Activated CD4-positive, alpha-beta memory T cell treated with anti-CD3 and anti-CD28 coated beads, Interleukin-2, amount 10 ng/mL, durations not matched to agents 7 days and 5 days (primary cell): ENCODE results near the gene KCNMA1. TPM values are rescaled to one million over a fixed set of nuclear protein-coding genes. Genes with fewer than 3 reads are reported as not detected.

Experiments used
- CTCF ChIA-PET: fragments of 350-600 bp; sonication (Branson Sonifier 250); formaldehyde crosslinking; loops from one replicate; lab custom pipeline; 2021; ENCODE audit warnings: antibody characterized with exemption, inconsistent platforms; lab: Charles Lee
- POLR2A ChIA-PET: fragments of 350-600 bp; sonication (Branson Sonifier 250); formaldehyde crosslinking; loops from one replicate; lab custom pipeline; 2021; ENCODE audit warnings: antibody characterized with exemption; lab: Charles Lee
- DNase-seq: peaks from one replicate; pipeline ENCODE4 v3.0.0-alpha.2; 2020
- H3K27ac Mint-ChIP-seq: one replicate; pipeline ENCODE4 v1.8.0; 2021; ENCODE audit warnings: mild to moderate bottlenecking, mixed read lengths
- H3K27me3 Mint-ChIP-seq: one replicate; pipeline ENCODE4 v1.8.0; 2021; ENCODE audit warnings: mixed read lengths
- H3K36me3 Mint-ChIP-seq: one replicate; pipeline ENCODE4 v1.8.0; 2021; ENCODE audit warnings: low read depth, mixed read lengths
- H3K4me1 Mint-ChIP-seq: one replicate; pipeline ENCODE4 v1.8.0; 2021; ENCODE audit warnings: mixed read lengths
- H3K4me3 Mint-ChIP-seq: one replicate; pipeline ENCODE4 v1.8.0; 2021; ENCODE audit warnings: mild to moderate bottlenecking, mixed read lengths
- H3K9me3 Mint-ChIP-seq: one replicate; pipeline ENCODE4 v1.8.0; 2021; ENCODE audit warnings: mixed read lengths
- total RNA-seq, 2 experiments: library from RNA; stranded (reverse); gene quantifications; one replicate each; pipeline ENCODE4 v1.2.3, GENCODE V29; 2021

Gene KCNMA1
- total RNA-seq, 2 experiments from 2014 or later = 0.25 to 0.38 TPM

- Mint-ChIP-seq H3K36me3 (no peaks in the 10 kb centered on the region), H3K4me3 (no peak overlapping the region), H3K4me1 (no peaks in the 10 kb centered on the region)
These were observed 559 bp downstream of the KCNMA1 start for GRCh38 chr10:77636967-77637531.

DNA sequence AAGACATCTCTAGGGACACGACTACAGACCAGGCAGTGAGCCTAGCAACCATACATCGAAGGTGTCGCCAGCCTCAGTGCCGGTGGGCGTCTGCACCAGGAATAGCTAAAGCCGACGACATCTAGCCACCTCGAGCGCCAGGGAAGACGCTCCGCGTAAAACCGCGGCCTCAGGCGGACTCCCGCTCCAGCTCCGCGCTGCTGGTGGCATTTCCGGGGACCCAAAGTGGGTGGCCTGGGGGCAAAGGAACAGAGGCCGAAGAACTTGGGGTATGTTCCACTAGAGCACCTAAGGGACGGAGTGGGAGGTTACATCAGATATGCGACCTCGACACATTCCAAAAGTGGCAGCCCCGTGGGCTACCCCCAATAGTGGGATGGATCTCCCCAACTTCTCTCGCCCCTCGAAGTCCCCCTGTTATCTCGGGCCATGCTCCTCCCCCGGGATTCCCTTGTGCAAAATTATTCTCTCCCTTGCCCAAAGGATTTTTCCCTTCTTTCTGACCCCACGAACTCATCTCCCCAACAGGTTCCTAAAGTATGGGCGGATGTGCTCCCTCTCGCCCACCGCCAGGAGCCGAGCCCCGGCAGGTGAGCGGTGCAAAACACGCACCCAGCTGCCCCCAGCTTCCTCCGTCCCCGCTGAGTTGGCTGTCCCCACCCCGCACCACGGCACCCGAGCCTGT lies 1.2 kb downstream of the KCNMA1 start:
- H3K27me3 Mint-ChIP-seq = peaks cover 66% of the 10 kb centered on the region
- no peak overlapping the region for H3K4me3 Mint-ChIP-seq
- POLR2A ChIA-PET = no interaction called here
- no peaks in the 10 kb centered on the region for H3K4me1 Mint-ChIP-seq
- CTCF ChIA-PET = no interaction called here
- H3K9me3 Mint-ChIP-seq = no peaks in the 10 kb centered on the region
- no peaks in the 10 kb centered on the region for H3K36me3 Mint-ChIP-seq
- no peak for DNase-seq
- H3K27ac Mint-ChIP-seq = no peak overlapping the region

More at GRCh38 chr10:77636967-77637531, 559 bp downstream of the KCNMA1 start:
- no peak for DNase-seq
- Mint-ChIP-seq H3K27ac (no peak overlapping the region), H3K27me3 (peaks cover 70% of the 10 kb centered on the region), H3K9me3 (no peaks in the 10 kb centered on the region)
- CTCF ChIA-PET = no interaction called here
- POLR2A ChIA-PET = no interaction called here

DNA sequence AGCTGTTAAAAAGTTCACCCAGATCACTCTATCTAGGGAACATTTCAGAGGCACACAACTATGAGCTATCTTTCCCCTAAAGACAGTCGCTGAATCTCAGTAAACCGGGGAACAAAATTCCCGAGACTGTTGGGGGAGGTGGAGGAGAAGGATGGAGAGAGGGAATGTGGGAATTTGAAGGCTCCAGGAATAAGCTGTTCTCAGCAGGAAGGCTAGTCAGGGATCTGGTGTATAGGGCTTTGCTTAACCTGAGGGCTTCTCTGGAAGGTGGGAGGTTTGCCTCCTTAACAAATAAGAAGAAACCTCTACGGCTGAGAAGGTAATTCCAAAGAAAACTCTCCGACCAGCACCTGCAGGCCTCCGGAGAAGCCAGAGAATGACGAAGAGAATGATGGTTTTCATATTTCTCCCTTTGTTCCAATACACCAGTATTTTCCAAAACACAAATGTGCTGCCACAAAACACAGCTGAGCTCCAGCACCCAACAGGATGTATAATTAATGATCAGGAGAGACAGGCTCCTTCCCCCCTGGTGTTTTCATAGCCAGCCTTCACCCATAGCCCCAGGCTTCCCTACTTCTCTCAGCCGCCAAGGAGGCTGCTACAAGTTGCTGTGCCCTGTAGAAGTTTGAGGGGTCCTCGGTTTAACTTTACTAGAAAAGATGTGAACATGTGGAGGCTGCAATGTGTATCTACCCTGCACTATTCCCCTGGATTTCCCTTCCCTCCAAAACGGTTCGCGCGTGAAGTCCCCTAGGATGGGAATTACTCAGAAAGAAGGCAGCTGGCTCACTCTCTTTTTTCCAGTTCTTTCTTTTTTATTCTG lies 2.0 kb downstream of the KCNMA1 start:
- H3K27me3 Mint-ChIP-seq = peaks cover 58% of the 10 kb centered on the region
- CTCF ChIA-PET = no interaction called here
- H3K36me3 Mint-ChIP-seq = no peaks in the 10 kb centered on the region
- H3K4me1 Mint-ChIP-seq = no peaks in the 10 kb centered on the region
- no peak for DNase-seq
- H3K4me3 Mint-ChIP-seq = no peak overlapping the region
- no peak overlapping the region for H3K27ac Mint-ChIP-seq
- POLR2A ChIA-PET = no interaction called here
- H3K9me3 Mint-ChIP-seq = no peaks in the 10 kb centered on the region

- H3K4me3 Mint-ChIP-seq = no peak overlapping the region
- no peaks in the 10 kb centered on the region for H3K36me3 Mint-ChIP-seq
- DNase-seq = no peak
- POLR2A ChIA-PET = no interaction called here
- no peaks in the 10 kb centered on the region for H3K9me3 Mint-ChIP-seq
- no peak overlapping the region for H3K27ac Mint-ChIP-seq
- no peaks in the 10 kb centered on the region for H3K4me1 Mint-ChIP-seq
- peaks cover 51% of the 10 kb centered on the region for H3K27me3 Mint-ChIP-seq
- CTCF ChIA-PET = interaction anchor here (0.8 kb wide), 1 partner anchor 460 kb away, joined by 3 read pairs; no protein-coding TSS in a partner anchor
These were observed 2.7 kb downstream of the KCNMA1 start for GRCh38 chr10:77634939-77635338.

- CTCF ChIA-PET = interaction anchor here (0.8 kb wide), 1 partner anchor 10 kb away, joined by 3 read pairs; no protein-coding TSS in a partner anchor
- H3K27me3 Mint-ChIP-seq = peaks cover 39% of the 10 kb centered on the region
- no peaks in the 10 kb centered on the region for H3K9me3 Mint-ChIP-seq
- no peak overlapping the region for H3K27ac Mint-ChIP-seq
- no peaks in the 10 kb centered on the region for H3K36me3 Mint-ChIP-seq
- H3K4me3 Mint-ChIP-seq = no peak overlapping the region
- H3K4me1 Mint-ChIP-seq = no peaks in the 10 kb centered on the region
- no peak for DNase-seq
- POLR2A ChIA-PET = no interaction called here
These were observed 4.2 kb downstream of the KCNMA1 start for GRCh38 chr10:77633376-77633775.

GRCh38 chr10:77631241-77631640 lies 6.4 kb downstream of the KCNMA1 start:
- ChIA-PET POLR2A (no interaction called here), CTCF (no interaction called here)
- no peaks in the 10 kb centered on the region for H3K9me3 Mint-ChIP-seq
- no peaks in the 10 kb centered on the region for H3K36me3 Mint-ChIP-seq
- no peak for DNase-seq
- H3K27me3 Mint-ChIP-seq = peaks cover 27% of the 10 kb centered on the region
- no peak overlapping the region for H3K4me3 Mint-ChIP-seq
- H3K27ac Mint-ChIP-seq = no peak overlapping the region
- H3K4me1 Mint-ChIP-seq = no peaks in the 10 kb centered on the region

DNA sequence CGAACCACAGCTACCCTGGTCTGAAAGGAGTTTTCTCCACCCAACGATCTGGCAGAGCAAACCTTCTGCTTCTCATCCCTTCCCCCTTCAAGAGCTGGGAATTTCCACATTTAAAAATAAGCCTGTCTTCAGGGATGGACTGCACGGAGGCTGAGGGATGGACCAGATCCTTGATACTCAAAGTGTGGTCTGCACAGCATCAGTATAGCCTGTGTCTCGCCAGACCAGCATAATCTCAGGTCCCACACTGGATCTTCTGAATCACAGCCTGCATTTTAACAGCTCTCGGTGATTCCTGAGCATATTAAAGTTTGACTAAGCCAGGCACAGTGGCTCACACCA lies 7.1 kb downstream of the KCNMA1 start:
- H3K4me3 Mint-ChIP-seq = no peak overlapping the region
- no peak overlapping the region for H3K27ac Mint-ChIP-seq
- no peaks in the 10 kb centered on the region for H3K4me1 Mint-ChIP-seq
- no peaks in the 10 kb centered on the region for H3K9me3 Mint-ChIP-seq
- DNase-seq = no peak
- H3K36me3 Mint-ChIP-seq = no peaks in the 10 kb centered on the region
- ChIA-PET POLR2A (no interaction called here), CTCF (interaction anchor here (1.4 kb wide), 1 partner anchor 11 kb away, joined by 4 read pairs; no protein-coding TSS in a partner anchor)
- H3K27me3 Mint-ChIP-seq = peaks cover 20% of the 10 kb centered on the region

DNA sequence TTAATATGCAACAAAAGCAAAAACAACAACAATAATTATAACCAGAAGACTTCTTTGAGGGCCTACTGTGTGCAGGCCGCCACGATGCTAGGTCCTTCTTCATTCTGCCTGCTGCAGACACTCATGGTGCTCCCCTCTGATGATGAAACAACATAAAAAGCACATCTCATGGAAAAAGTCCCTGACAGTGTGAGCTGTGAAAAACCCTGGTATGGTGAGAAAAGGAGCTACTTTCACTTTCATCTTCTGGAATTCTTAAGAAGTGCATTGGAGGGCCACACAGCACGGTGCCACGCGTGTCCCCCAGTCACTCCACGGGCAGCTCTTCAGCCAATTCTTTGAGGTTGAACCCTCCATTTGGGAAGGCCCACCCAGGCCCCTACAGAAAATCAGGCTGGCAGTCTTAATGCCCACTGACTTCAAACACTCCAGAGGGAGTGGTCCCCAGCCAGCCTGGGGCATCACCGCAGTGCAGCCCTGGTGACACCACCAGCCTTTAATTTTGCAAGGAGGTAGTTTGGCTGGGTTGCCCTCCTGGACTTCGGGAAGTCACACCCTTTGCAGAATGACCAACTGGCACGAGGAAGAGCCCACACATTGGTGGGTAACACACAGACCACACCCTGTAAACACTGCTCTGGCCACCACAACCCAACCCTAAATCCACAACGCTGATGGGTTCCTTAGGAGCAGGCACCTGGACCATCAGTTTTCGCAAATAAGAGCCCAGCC lies 7.7 kb downstream of the KCNMA1 start:
- ChIA-PET CTCF (interaction anchor here (1.4 kb wide), 1 partner anchor 11 kb away, joined by 4 read pairs; no protein-coding TSS in a partner anchor), POLR2A (no interaction called here)
- Mint-ChIP-seq H3K4me1 (no peaks in the 10 kb centered on the region), H3K4me3 (no peak overlapping the region), H3K36me3 (no peaks in the 10 kb centered on the region), H3K9me3 (no peaks in the 10 kb centered on the region), H3K27ac (no peak overlapping the region), H3K27me3 (peaks cover 16% of the 10 kb centered on the region)
- DNase-seq = no peak

DNA sequence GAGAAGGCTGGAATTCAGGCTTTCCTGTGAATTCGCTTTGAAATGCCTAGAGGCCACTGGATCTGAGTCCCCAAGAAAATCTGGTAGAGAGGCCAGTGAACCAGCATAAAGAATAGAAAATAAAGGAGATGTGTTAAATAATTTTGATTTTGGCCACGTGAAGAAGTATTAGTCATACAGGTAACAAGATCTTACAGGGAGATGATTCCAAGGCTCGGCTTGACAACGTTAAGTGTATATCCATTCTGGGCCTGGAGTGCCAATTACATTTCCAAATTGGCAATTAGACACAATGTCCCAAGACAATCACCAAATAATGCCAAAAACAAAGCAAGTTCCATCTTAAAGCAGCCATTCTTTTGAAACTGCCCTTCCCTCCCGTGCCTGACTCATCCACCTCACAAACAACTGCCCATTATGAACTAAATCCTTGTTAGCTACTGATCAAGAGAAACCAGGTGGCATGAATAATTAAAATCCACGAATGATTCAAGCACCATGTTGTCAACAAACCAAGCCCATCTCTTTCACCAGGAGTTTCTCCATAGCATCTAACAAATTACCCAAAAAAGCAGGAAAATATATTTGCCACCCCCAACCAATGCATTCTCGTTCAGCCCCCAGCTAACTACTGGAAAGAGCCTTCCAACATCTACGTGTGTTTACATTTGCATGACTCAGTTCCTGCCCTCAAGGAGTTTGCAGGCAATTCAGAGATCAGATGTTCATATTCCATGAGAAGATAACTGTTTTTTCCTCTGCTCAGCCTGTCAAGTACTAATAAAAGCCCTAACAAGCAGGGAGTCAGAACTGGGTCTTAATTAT lies 8.5 kb downstream of the KCNMA1 start:
- Mint-ChIP-seq H3K4me1 (no peaks in the 10 kb centered on the region), H3K9me3 (no peaks in the 10 kb centered on the region), H3K36me3 (no peaks in the 10 kb centered on the region), H3K4me3 (no peak overlapping the region), H3K27ac (no peak overlapping the region), H3K27me3 (peaks cover 10% of the 10 kb centered on the region)
- no peak for DNase-seq
- ChIA-PET POLR2A (no interaction called here), CTCF (interaction anchor here (1.4 kb wide), 1 partner anchor 12 kb away, joined by 4 read pairs; no protein-coding TSS in a partner anchor)

GRCh38 chr10:77626266-77626935 lies 11.2 kb downstream of the KCNMA1 start:
- no peak for DNase-seq
- ChIA-PET POLR2A (no interaction called here), CTCF (interaction anchor here (1.0 kb wide), 1 partner anchor 15 kb away, joined by 3 read pairs; no protein-coding TSS in a partner anchor)
- Mint-ChIP-seq H3K9me3 (no peaks in the 10 kb centered on the region), H3K36me3 (no peaks in the 10 kb centered on the region), H3K27me3 (peaks cover 6% of the 10 kb centered on the region), H3K27ac (no peak overlapping the region), H3K4me3 (no peak overlapping the region), H3K4me1 (peaks cover 2% of the 10 kb centered on the region)

GRCh38 chr10:77625379-77625778 lies 12.2 kb downstream of the KCNMA1 start:
- no peaks in the 10 kb centered on the region for H3K9me3 Mint-ChIP-seq
- ChIA-PET POLR2A (no interaction called here), CTCF (no interaction called here)
- H3K36me3 Mint-ChIP-seq = no peaks in the 10 kb centered on the region
- no peak overlapping the region for H3K4me3 Mint-ChIP-seq
- H3K4me1 Mint-ChIP-seq = peaks cover 2% of the 10 kb centered on the region
- H3K27me3 Mint-ChIP-seq = peaks cover 6% of the 10 kb centered on the region
- H3K27ac Mint-ChIP-seq = no peak overlapping the region
- DNase-seq = no peak

DNA sequence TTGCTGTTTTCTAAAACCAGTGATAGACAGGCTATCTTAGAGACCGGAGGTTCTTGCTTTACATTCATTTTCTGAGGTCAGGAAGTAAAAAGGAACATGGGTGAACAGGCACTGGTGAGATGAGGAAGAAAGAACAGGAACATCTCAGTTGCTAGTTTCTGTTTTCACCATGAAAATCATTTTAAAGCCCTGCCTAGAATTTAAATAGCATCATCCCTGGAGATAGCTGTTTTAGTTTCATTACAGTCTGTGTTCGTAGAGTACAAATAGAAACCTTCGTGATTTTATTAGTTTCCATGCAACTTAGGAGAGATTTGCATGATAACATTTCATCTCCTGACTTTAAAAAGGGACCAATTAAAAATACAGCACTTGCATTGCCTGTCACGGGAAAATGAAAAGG lies 14.7 kb downstream of the KCNMA1 start:
- H3K27ac Mint-ChIP-seq = no peak overlapping the region
- ChIA-PET CTCF (no interaction called here), POLR2A (no interaction called here)
- peaks cover 2% of the 10 kb centered on the region for H3K4me1 Mint-ChIP-seq
- H3K9me3 Mint-ChIP-seq = no peaks in the 10 kb centered on the region
- peaks cover 6% of the 10 kb centered on the region for H3K27me3 Mint-ChIP-seq
- no peak overlapping the region for H3K4me3 Mint-ChIP-seq
- no peaks in the 10 kb centered on the region for H3K36me3 Mint-ChIP-seq
- no peak for DNase-seq
